Osteoblast (primary cell): ENCODE results near the gene CLDN20. TPM values are rescaled to one million over a fixed set of nuclear protein-coding genes. Genes with fewer than 3 reads are reported as not detected.

Experiments
- DNase-seq: peaks from one replicate; pipeline ENCODE4 v3.0.0; 2011; ENCODE audit warnings: low spot score, mixed read lengths; ENCODE audit not compliant: insufficient read length; ENCODE audit errors: missing footprints
- H2AFZ ChIP-seq: 2 replicates; pipeline ENCODE4 v1.6.0; 2011; ENCODE audit warnings: mild to moderate bottlenecking, low read length
- H3K27ac ChIP-seq: 2 replicates; pipeline ENCODE4 v1.5.1; 2011; ENCODE audit warnings: mild to moderate bottlenecking, low read depth, low read length, moderate library complexity
- H3K27me3 ChIP-seq: 2 replicates; pipeline ENCODE4 v1.6.0; 2012; ENCODE audit warnings: mild to moderate bottlenecking, control low read depth, inconsistent platforms, low read length, moderate library complexity; ENCODE audit not compliant: insufficient read depth
- H3K36me3 ChIP-seq: 2 replicates; pipeline ENCODE4 v1.5.1; 2011; ENCODE audit warnings: mild to moderate bottlenecking, low read length, control low read depth, moderate library complexity; ENCODE audit not compliant: insufficient read depth
- H3K4me1 ChIP-seq: 2 replicates; pipeline ENCODE4 v1.5.1; 2011; ENCODE audit warnings: mild to moderate bottlenecking, low read length, control low read depth, moderate library complexity; ENCODE audit not compliant: insufficient read depth
- H3K4me2 ChIP-seq: 2 replicates; pipeline ENCODE4 v1.6.0; 2011; ENCODE audit warnings: mild to moderate bottlenecking, low read length; ENCODE audit not compliant: insufficient read depth
- H3K4me3 ChIP-seq: fragments of 200-600 bp; sonication (generic); 3 replicates; pipeline ENCODE4 v1.5.1; 2012; ENCODE audit warnings: mild to moderate bottlenecking, low read length, inconsistent platforms; ENCODE audit not compliant: insufficient read depth
- H3K79me2 ChIP-seq: 2 replicates; pipeline ENCODE4 v1.6.0; 2012; ENCODE audit warnings: mild to moderate bottlenecking, low read length, control low read depth, inconsistent platforms; ENCODE audit not compliant: insufficient read depth
- H3K9me3 ChIP-seq: 2 replicates; pipeline ENCODE4 v1.5.1; 2011; ENCODE audit warnings: low read depth, low read length, control low read depth
- H4K20me1 ChIP-seq: 2 replicates; pipeline ENCODE4 v1.6.0; 2012; ENCODE audit warnings: mild to moderate bottlenecking, low read length, control low read depth; ENCODE audit not compliant: insufficient read depth
- total RNA-seq: library from RNA; depleted of rRNA; stranded (reverse); fragments of >200 nt; gene quantifications from 2 replicates; pipeline ENCODE4 v1.2.3, GENCODE V29; 2012
- TF ChIP-seq, protein P1 (sequence below): IDR thresholded peaks from 2 replicates; pipeline ENCODE4 v1.5.1; 2011; ENCODE audit warnings: mild to moderate bottlenecking, low read depth, low read length, moderate library complexity; ENCODE audit errors: extremely low read depth

Gene CLDN20
- total RNA-seq, 1 donor: not detected

DNA sequence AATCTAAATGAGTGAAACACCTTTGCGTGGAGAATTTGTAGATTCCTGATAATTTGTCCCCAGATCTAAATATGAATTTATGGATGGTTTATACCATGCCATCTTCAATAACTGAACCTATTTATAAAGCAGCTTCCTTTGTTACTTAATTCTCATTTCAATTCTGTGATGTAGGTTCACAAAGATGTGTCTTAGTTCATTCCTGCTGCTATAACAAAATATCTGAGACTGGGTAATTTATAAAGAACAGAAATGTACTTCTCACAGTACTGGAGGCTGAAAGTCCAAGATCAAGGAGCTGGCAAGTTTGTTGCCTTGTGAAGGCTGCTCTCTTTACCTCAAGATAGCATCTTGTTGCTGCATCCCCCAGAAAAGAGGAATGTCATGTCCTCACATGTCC, 52.6 kb downstream of the CLDN20 start:
- TF ChIP-seq, protein P1, sequence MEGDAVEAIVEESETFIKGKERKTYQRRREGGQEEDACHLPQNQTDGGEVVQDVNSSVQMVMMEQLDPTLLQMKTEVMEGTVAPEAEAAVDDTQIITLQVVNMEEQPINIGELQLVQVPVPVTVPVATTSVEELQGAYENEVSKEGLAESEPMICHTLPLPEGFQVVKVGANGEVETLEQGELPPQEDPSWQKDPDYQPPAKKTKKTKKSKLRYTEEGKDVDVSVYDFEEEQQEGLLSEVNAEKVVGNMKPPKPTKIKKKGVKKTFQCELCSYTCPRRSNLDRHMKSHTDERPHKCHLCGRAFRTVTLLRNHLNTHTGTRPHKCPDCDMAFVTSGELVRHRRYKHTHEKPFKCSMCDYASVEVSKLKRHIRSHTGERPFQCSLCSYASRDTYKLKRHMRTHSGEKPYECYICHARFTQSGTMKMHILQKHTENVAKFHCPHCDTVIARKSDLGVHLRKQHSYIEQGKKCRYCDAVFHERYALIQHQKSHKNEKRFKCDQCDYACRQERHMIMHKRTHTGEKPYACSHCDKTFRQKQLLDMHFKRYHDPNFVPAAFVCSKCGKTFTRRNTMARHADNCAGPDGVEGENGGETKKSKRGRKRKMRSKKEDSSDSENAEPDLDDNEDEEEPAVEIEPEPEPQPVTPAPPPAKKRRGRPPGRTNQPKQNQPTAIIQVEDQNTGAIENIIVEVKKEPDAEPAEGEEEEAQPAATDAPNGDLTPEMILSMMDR: no peak

DNA sequence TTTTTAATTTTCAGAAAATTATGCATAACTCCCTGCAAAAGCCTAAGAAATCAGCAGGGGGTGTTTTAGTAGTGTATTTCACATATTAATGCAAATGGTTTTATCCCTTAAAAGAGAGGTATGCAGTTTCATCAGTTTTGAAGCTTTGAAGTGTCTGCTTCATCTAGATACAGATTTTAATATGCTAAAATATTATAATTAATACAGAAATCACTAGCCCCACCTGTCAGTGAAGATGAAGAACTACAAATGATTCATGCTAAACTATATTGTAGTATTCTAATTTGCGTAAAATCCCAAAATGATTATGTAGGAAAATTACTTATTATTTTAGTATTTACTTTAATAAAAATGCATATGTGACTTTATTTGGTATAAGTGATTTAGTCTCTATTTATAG, 53.4 kb downstream of the CLDN20 start:
- Histone ChIP-seq H3K36me3 (no peaks in the 10 kb centered on the region), H3K27me3 (no peaks in the 10 kb centered on the region), H3K4me3 (no peak overlapping the region), H3K4me2 (no peak overlapping the region), H3K9me3 (no peaks in the 10 kb centered on the region), H2AFZ (no peak overlapping the region), H3K4me1 (peaks cover 8% of the 10 kb centered on the region), H4K20me1 (no peaks in the 10 kb centered on the region), H3K79me2 (peaks cover 20% of the 10 kb centered on the region), H3K27ac (no peak overlapping the region)
- no peak for DNase-seq
- TF ChIP-seq, protein P1: peak; percentile 48

More for the DNA sequence above, 52.6 kb downstream of the CLDN20 start:
- Histone ChIP-seq H3K4me2 (no peak overlapping the region), H4K20me1 (no peaks in the 10 kb centered on the region), H2AFZ (no peak overlapping the region), H3K4me1 (peaks cover 8% of the 10 kb centered on the region), H3K27me3 (no peaks in the 10 kb centered on the region), H3K27ac (no peak overlapping the region), H3K4me3 (no peak overlapping the region), H3K79me2 (peaks cover 23% of the 10 kb centered on the region), H3K9me3 (no peaks in the 10 kb centered on the region), H3K36me3 (no peaks in the 10 kb centered on the region)
- DNase-seq: no peak

DNA sequence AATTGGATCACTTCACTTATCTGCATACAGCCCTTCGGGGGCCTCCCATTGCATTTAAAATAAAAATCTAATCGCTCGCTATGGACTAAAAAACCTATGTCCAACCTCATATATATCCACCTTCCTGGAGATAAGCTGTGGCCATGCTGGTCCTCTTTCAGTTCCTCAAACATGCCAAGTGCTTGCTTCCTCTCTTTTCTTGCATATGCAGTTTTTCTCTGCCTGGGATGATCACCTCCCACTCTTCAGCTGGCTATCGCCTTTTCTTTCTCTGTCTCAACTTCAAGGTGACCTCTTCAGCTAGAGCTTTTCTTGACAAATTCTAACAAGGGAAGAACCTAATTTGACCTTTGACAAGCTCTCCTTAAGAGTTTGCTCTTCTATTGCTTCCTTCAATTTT, 56.1 kb downstream of the CLDN20 start:
- no peaks in the 10 kb centered on the region for H3K79me2 ChIP-seq
- TF ChIP-seq, protein P1: no peak

DNA sequence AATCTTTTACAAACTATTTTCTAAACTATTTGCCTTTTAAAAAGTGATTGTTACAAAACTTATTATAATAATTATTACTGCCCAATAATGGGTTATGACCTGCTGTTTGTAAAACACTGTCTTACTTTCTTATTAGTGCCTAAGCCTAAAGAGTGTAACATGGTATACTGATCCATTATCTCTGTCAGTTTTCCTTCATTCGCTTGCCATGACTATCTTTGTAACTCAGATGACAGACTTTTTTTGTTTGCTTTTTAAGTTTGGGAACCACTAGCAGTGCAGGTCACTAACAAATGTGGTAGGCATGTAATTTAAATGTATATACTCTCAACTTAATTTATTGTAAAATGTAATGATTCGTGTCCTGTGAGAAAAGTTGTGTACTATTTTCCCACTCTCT, 60.4 kb downstream of the CLDN20 start:
- no peak overlapping the region for H3K4me3 ChIP-seq
- H3K27me3 ChIP-seq: no peaks in the 10 kb centered on the region
- no peaks in the 10 kb centered on the region for H3K79me2 ChIP-seq
- no peaks in the 10 kb centered on the region for H3K9me3 ChIP-seq
- H2AFZ ChIP-seq: peak overlapping the region; percentile 25
- DNase-seq: peak; percentile 9
- H3K4me1 ChIP-seq: peaks cover 6% of the 10 kb centered on the region
- H3K36me3 ChIP-seq: no peaks in the 10 kb centered on the region
- no peaks in the 10 kb centered on the region for H4K20me1 ChIP-seq
- no peak overlapping the region for H3K4me2 ChIP-seq
- H3K27ac ChIP-seq: no peak overlapping the region
- TF ChIP-seq, protein P1: no peak

More for the DNA sequence above, 56.1 kb downstream of the CLDN20 start:
- no peaks in the 10 kb centered on the region for H4K20me1 ChIP-seq
- H3K27ac ChIP-seq: no peak overlapping the region
- no peak overlapping the region for H3K4me2 ChIP-seq
- H3K36me3 ChIP-seq: no peaks in the 10 kb centered on the region
- no peak overlapping the region for H3K4me3 ChIP-seq
- H2AFZ ChIP-seq: no peak overlapping the region
- peaks cover 4% of the 10 kb centered on the region for H3K4me1 ChIP-seq
- H3K9me3 ChIP-seq: no peaks in the 10 kb centered on the region
- H3K27me3 ChIP-seq: no peaks in the 10 kb centered on the region
- no peak for DNase-seq
